ENCODE data around the gene ATG16L1. TPM values are rescaled to one million over a fixed set of nuclear protein-coding genes. Genes with fewer than 3 reads are reported as not detected.

The ATG16L1 gene
- total and polyA plus RNA-seq, 2 of the 4 experiments (the other 2 are of a cell fraction), result 20.0 to 26.2 TPM

- intact Hi-C loops (cut with micrococcal nuclease), result no loop called here
- in situ Hi-C loops (cut with MboI; ENCODE audit: low sequenced_read_pairs), result no loop called here
- H3K36me3 ChIP-seq (ENCODE audit: control insufficient read depth, insufficient read depth, low read length), result peaks cover 56% of the 10 kb centered on the region
- DNase-seq (no peak), ATAC-seq (ENCODE audit: low read depth) (no peak)
- H4K20me1 ChIP-seq (ENCODE audit: insufficient read depth, low read length), result 0 out of 2 replicates have a peak, but pooled peaks cover 3% of the 10 kb centered on the region
- H2BK5ac ChIP-seq (ENCODE audit: low read depth, low read length, poor library complexity, severe bottlenecking), result no peak overlapping the region
- H2AK9ac ChIP-seq (replicated peaks; ENCODE audit: low read depth, low read length, poor library complexity), result no peak overlapping the region
- H2AFZ ChIP-seq (replicated peaks; ENCODE audit: low read length, poor library complexity), result no peak overlapping the region
- H3K79me1 ChIP-seq (ENCODE audit: low read depth in 1 of 2, low read length in 2 of 2), result peaks cover 0 to 4% of the 10 kb centered on the region in 2 experiments; a peak in 1 of 4 replicates
- no peak overlapping the region for H4K8ac ChIP-seq (ENCODE audit: low read depth in 2 of 2, low read length in 2 of 2)
- H2BK120ac ChIP-seq (ENCODE audit: low read depth, low read length), result no peak overlapping the region
- no TSS peak for BruUV-seq (replicated peaks)
- H4K91ac ChIP-seq (ENCODE audit: insufficient read depth, low read depth, low read length), result no peak overlapping the region
- H3K4me1 ChIP-seq (ENCODE audit: control insufficient read depth, insufficient read depth, low read length), result no peaks in the 10 kb centered on the region
- no peak overlapping the region for H3K56ac ChIP-seq (ENCODE audit: extremely low read depth, insufficient read depth, low read length)
- no peak overlapping the region for H2BK20ac ChIP-seq (ENCODE audit: low read depth, low read length)
- H2BK15ac ChIP-seq (ENCODE audit: low read depth, low read length), result no peak overlapping the region
- H3K4me2 ChIP-seq (ENCODE audit: low read depth, low read length), result no peak overlapping the region
- no peak overlapping the region for H3K14ac ChIP-seq (replicated peaks; ENCODE audit: low read depth, low read length)
- ChIA-PET CTCF (interaction anchor here (0.6 kb wide), 1 partner anchor 281 kb away, joined by 5 read pairs; no protein-coding TSS in a partner anchor), POLR2A (ENCODE audit: unreplicated experiment) (no interaction called here)
- H3K4ac ChIP-seq (ENCODE audit: low read depth, low read length), result no peak overlapping the region
- dilution Hi-C loops (cut with HindIII; ENCODE audit: low sequenced_read_pairs, unreplicated experiment), result no loop called here
- H3K4me3 ChIP-seq (ENCODE audit: insufficient read depth, low read depth, low read length), result no peak overlapping the region
- H4K5ac ChIP-seq (ENCODE audit: low read depth, low read length), result no peak overlapping the region
- no peak overlapping the region for H3K23ac ChIP-seq (ENCODE audit: low read depth, low read length)
- H3K9me3 ChIP-seq (ENCODE audit: control insufficient read depth, insufficient read depth, low read length), result no peaks in the 10 kb centered on the region
- no peak overlapping the region for H3K9ac ChIP-seq (ENCODE audit: low read depth, low read length)
- no peak overlapping the region for H2AK5ac ChIP-seq (ENCODE audit: low read depth, low read length)
- no peak overlapping the region for H3K27ac ChIP-seq (ENCODE audit: insufficient read depth, low read length)
- WGBS, 2 experiments (ENCODE audit: extremely low coverage in 2 of 2, insufficient read length in 1 of 2), result no CpG with 5 or more reads among the region's 4 CpGs
- TF ChIP-seq RCOR1 (IDR thresholded peaks at IDR 0.05; ENCODE audit: insufficient replicate concordance, low read length) (no peak), NFE2L2 (IDR thresholded peaks at IDR 0.05; ENCODE audit: low read depth, low read length) (no peak), CTCF (conservative IDR thresholded peaks at IDR 0.05; ENCODE audit: low read depth, low read length) (no peak), FOS (IDR thresholded peaks at IDR 0.05; ENCODE audit: low read depth, low read length) (no peak), MAFK (IDR thresholded peaks at IDR 0.05; ENCODE audit: low read depth, low read length) (no peak), USF2 (IDR thresholded peaks at IDR 0.05; ENCODE audit: low read depth, low read length) (no peak), CEBPB (IDR thresholded peaks at IDR 0.05; ENCODE audit: low read depth, low read length) (no peak)
- TF ChIP-seq, protein P1, sequence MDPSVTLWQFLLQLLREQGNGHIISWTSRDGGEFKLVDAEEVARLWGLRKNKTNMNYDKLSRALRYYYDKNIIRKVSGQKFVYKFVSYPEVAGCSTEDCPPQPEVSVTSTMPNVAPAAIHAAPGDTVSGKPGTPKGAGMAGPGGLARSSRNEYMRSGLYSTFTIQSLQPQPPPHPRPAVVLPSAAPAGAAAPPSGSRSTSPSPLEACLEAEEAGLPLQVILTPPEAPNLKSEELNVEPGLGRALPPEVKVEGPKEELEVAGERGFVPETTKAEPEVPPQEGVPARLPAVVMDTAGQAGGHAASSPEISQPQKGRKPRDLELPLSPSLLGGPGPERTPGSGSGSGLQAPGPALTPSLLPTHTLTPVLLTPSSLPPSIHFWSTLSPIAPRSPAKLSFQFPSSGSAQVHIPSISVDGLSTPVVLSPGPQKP (IDR thresholded peaks at IDR 0.05; ENCODE audit: borderline replicate concordance, low read depth, low read length), result no peak
- H3K9me1 ChIP-seq (ENCODE audit: insufficient read depth, low read length), result no peaks in the 10 kb centered on the region
- no peaks in the 10 kb centered on the region for H3K27me3 ChIP-seq (ENCODE audit: control insufficient read depth, insufficient read depth, low read length)
- H3K18ac ChIP-seq (ENCODE audit: low read depth, low read length), result no peak overlapping the region
Measured at GRCh38 chr2:233270951-233271350, 19.5 kb downstream of the ATG16L1 start.

All from IMR-90 (cell line).